HepG2 (cell line): ENCODE data around the gene NFATC2. TPM values are rescaled to one million over a fixed set of nuclear protein-coding genes. Genes with fewer than 3 reads are reported as not detected.

ENCODE experiments used
- CREM ChIP-seq, 2 experiments: sonication (generic) in 1 of 2; formaldehyde crosslinking in 1 of 2; IDR thresholded peaks; 2 replicates each; pipeline versions ENCODE4 v1.4.0 to v1.6.1; 2016 to 2020; ENCODE audit warnings: antibody characterized with exemption in 1 of 2, mild to moderate bottlenecking in 1 of 2, missing genetic modification reagents in 1 of 2
- HOXA7 ChIP-seq: sonication (generic); formaldehyde crosslinking; IDR thresholded peaks from 2 replicates; pipeline ENCODE4 v1.8.1; 2022; ENCODE audit warnings: mild to moderate bottlenecking, missing genetic modification reagents, moderate library complexity
- KLF6 ChIP-seq: IDR thresholded peaks from 2 replicates; pipeline ENCODE4 v1.8.0; 2016; ENCODE audit warnings: missing biosample characterization, missing genetic modification reagents
- MAFF ChIP-seq: IDR thresholded peaks from 2 replicates; pipeline ENCODE4 v1.6.1; 2011; ENCODE audit warnings: low read depth, low read length, improper control_type of control experiment
- NKX3-1 ChIP-seq: sonication (generic); formaldehyde crosslinking; IDR thresholded peaks from 2 replicates; pipeline ENCODE4 v1.5.0; 2020; ENCODE audit warnings: missing genetic modification reagents
- PAWR ChIP-seq: sonication (generic); formaldehyde crosslinking; IDR thresholded peaks from 2 replicates; pipeline ENCODE4 v1.4.0; 2020; ENCODE audit warnings: missing genetic modification reagents, mild to moderate bottlenecking, borderline replicate concordance
- POLR2AphosphoS5 ChIP-seq: IDR thresholded peaks from 2 replicates; pipeline ENCODE4 v1.6.1; 2012; ENCODE audit warnings: low read depth, low read length
- POLR2G ChIP-seq: fragments of 200-400 bp; formaldehyde crosslinking; IDR thresholded peaks from 2 replicates; pipeline ENCODE4 v1.6.1; 2018; ENCODE audit warnings: mild to moderate bottlenecking, low read depth, low read length, moderate library complexity
- PPARG ChIP-seq: conservative IDR thresholded peaks from 2 replicates; pipeline ENCODE4 v1.6.1; 2016; ENCODE audit warnings: missing biosample characterization, missing genetic modification reagents
- SP140L ChIP-seq: sonication (generic); formaldehyde crosslinking; IDR thresholded peaks from 2 replicates; pipeline ENCODE4 v1.4.0; 2020; ENCODE audit warnings: missing genetic modification reagents, borderline replicate concordance
- SRSF9 ChIP-seq: fragments of 200-400 bp; formaldehyde crosslinking; IDR thresholded peaks from 2 replicates; pipeline ENCODE4 v1.6.1; 2018; ENCODE audit warnings: borderline replicate concordance, mild to moderate bottlenecking, low read depth, low read length; ENCODE audit not compliant: insufficient read depth, poor library complexity, severe bottlenecking
- STAG1 ChIP-seq: sonication (generic); formaldehyde crosslinking; IDR thresholded peaks from 2 replicates; pipeline ENCODE4 v1.4.0; 2020; ENCODE audit warnings: missing genetic modification reagents
- ZFAT ChIP-seq: sonication (generic); formaldehyde crosslinking; conservative IDR thresholded peaks from 2 replicates; pipeline ENCODE4 v1.8.1; 2023; ENCODE audit warnings: missing genetic modification reagents, inconsistent platforms
- ZNF33B ChIP-seq: sonication (generic); formaldehyde crosslinking; IDR thresholded peaks from 2 replicates; pipeline ENCODE4 v1.5.1; 2020; ENCODE audit warnings: mild to moderate bottlenecking, missing genetic modification reagents
- polyA plus RNA-seq, 8 experiments: library from polyadenylated mRNA; depleted of rRNA in 3 of 8; stranded (reverse) in 7 of 8; unstranded in 1 of 8; fragments of >200 nt; fragmentation: Illumina TruSeq in 4 of 8; extraction: Trizol in 4 of 8; gene quantifications; 2 replicates each; pipeline versions ENCODE4 v1.2.1 to v1.2.3, GENCODE V29; 2011 to 2016; ENCODE audit warnings: low read depth in 4 of 8, missing spikeins in 1 of 8, mixed read lengths in 1 of 8; ENCODE audit not compliant: insufficient read depth in 1 of 8
- total RNA-seq, 5 experiments: library from RNA; depleted of rRNA; stranded (reverse); fragments of >200 nt; fragmentation: Illumina TruSeq; extraction: Trizol; gene quantifications; 2 replicates each; pipeline ENCODE4 v1.2.3, GENCODE V29; 2016; ENCODE audit warnings: low read depth in 1 of 5
- TF ChIP-seq, protein P1 (sequence below): sonication (generic); formaldehyde crosslinking; IDR thresholded peaks from 2 replicates; pipeline ENCODE4 v1.4.0; 2020; ENCODE audit warnings: missing genetic modification reagents, borderline replicate concordance
- TF ChIP-seq, protein P2 (sequence below): sonication (generic); formaldehyde crosslinking; IDR thresholded peaks from 2 replicates; pipeline ENCODE4 v1.5.0; 2020; ENCODE audit warnings: missing genetic modification reagents
- TF ChIP-seq, protein P3 (sequence below): IDR thresholded peaks from 2 replicates; pipeline ENCODE4 v1.6.1; 2012; ENCODE audit warnings: inconsistent platforms
- TF ChIP-seq, protein P4 (sequence below): IDR thresholded peaks from 2 replicates; pipeline ENCODE4 v1.6.1; 2016; ENCODE audit warnings: control low read depth
- TF ChIP-seq, protein P5 (sequence below): sonication (generic); formaldehyde crosslinking; IDR thresholded peaks from 2 replicates; pipeline ENCODE4 v1.8.0; 2022; ENCODE audit warnings: mild to moderate bottlenecking, missing genetic modification reagents
- TF ChIP-seq, protein P6 (sequence below), 2 experiments: IDR thresholded peaks; 2 replicates each; pipeline ENCODE4 v1.6.1; 2011 to 2012; ENCODE audit warnings: low read length in 2 of 2, borderline replicate concordance in 1 of 2, low read depth in 1 of 2, mild to moderate bottlenecking in 1 of 2, moderate library complexity in 1 of 2

Gene NFATC2
- total and polyA plus RNA-seq, 2 of the 13 experiments (the other 11 are each of a cell fraction or from before 2014, with no cell fraction given), result 1.9 to 3.3 TPM

DNA sequence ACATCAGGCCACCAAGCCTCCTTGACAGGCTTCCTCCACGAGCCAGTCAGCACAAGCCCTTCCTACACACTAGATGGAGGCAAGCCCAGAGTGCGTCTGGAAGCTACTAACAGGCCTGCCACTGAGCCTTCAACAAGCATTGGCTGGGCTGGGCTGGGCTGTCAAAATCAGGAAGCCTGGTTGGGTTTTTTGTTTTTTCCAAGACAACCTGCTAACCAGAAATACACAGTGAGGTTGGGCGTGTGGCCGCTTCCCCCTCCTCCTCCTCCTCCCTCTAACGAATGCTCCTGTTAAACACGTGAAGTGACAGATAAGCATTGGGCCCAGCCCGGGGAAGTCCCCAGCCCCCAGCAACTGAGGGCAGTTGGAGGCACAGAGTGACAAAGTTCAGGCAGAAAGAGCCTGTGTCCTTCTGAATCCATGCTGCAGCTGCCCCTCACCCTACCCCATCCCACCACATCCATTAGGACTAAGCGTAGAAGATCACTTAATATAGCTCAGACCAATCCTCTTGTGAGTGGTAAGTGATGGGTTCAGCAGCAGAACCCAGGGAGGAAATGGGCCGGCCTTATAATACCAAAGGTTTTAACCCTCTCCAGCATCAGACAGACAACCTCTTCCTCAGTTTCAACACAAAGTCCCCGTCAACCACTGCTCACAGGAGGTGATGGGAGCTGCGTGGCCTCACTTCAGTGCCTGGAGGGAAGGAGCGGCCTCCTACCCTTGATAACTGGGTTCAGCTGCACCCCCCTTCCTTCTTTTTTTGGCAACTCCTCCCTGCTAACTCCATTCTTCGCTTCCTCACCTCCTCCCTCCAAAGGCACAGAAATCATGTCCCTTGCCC is 1.1 kb downstream of the NFATC2 start (continued):
- TF ChIP-seq, protein P1, sequence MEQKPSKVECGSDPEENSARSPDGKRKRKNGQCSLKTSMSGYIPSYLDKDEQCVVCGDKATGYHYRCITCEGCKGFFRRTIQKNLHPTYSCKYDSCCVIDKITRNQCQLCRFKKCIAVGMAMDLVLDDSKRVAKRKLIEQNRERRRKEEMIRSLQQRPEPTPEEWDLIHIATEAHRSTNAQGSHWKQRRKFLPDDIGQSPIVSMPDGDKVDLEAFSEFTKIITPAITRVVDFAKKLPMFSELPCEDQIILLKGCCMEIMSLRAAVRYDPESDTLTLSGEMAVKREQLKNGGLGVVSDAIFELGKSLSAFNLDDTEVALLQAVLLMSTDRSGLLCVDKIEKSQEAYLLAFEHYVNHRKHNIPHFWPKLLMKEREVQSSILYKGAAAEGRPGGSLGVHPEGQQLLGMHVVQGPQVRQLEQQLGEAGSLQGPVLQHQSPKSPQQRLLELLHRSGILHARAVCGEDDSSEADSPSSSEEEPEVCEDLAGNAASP (CRISPR knock-in tag), result 0 out of 2 replicates have a peak, but pooled peaks have one; percentile 39
- TF ChIP-seq ZNF33B (CRISPR knock-in tag), result no peak
- TF ChIP-seq ZFAT (CRISPR knock-in tag), result no peak
- TF ChIP-seq, protein P2, sequence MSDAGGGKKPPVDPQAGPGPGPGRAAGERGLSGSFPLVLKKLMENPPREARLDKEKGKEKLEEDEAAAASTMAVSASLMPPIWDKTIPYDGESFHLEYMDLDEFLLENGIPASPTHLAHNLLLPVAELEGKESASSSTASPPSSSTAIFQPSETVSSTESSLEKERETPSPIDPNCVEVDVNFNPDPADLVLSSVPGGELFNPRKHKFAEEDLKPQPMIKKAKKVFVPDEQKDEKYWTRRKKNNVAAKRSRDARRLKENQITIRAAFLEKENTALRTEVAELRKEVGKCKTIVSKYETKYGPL (CRISPR knock-in tag), result no peak
- peak; percentile 30; the same call in 1 of the 2 replicates for TF ChIP-seq CREM (IDR thresholded peaks at IDR 0.05)
- TF ChIP-seq CREM (CRISPR knock-in tag; IDR thresholded peaks at IDR 0.05), result no peak
- TF ChIP-seq, protein P3, sequence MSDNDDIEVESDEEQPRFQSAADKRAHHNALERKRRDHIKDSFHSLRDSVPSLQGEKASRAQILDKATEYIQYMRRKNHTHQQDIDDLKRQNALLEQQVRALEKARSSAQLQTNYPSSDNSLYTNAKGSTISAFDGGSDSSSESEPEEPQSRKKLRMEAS, result peak; percentile 92
- TF ChIP-seq PPARG (CRISPR knock-in tag), result 0 out of 2 replicates have a peak, but pooled peaks have one; percentile 47
- TF ChIP-seq, protein P4, sequence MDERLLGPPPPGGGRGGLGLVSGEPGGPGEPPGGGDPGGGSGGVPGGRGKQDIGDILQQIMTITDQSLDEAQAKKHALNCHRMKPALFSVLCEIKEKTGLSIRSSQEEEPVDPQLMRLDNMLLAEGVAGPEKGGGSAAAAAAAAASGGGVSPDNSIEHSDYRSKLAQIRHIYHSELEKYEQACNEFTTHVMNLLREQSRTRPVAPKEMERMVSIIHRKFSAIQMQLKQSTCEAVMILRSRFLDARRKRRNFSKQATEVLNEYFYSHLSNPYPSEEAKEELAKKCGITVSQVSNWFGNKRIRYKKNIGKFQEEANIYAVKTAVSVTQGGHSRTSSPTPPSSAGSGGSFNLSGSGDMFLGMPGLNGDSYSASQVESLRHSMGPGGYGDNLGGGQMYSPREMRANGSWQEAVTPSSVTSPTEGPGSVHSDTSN (CRISPR knock-in tag), result peak; percentile 45; the same call in 1 of the 2 replicates
- TF ChIP-seq, protein P5, sequence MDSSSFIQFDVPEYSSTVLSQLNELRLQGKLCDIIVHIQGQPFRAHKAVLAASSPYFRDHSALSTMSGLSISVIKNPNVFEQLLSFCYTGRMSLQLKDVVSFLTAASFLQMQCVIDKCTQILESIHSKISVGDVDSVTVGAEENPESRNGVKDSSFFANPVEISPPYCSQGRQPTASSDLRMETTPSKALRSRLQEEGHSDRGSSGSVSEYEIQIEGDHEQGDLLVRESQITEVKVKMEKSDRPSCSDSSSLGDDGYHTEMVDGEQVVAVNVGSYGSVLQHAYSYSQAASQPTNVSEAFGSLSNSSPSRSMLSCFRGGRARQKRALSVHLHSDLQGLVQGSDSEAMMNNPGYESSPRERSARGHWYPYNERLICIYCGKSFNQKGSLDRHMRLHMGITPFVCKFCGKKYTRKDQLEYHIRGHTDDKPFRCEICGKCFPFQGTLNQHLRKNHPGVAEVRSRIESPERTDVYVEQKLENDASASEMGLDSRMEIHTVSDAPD (CRISPR knock-in tag), result peak; percentile 90
- TF ChIP-seq HOXA7, result no peak
- no peak for TF ChIP-seq PAWR
- no peak for TF ChIP-seq STAG1 (CRISPR knock-in tag)
- no peak for TF ChIP-seq MAFF
- TF ChIP-seq, protein P6, sequence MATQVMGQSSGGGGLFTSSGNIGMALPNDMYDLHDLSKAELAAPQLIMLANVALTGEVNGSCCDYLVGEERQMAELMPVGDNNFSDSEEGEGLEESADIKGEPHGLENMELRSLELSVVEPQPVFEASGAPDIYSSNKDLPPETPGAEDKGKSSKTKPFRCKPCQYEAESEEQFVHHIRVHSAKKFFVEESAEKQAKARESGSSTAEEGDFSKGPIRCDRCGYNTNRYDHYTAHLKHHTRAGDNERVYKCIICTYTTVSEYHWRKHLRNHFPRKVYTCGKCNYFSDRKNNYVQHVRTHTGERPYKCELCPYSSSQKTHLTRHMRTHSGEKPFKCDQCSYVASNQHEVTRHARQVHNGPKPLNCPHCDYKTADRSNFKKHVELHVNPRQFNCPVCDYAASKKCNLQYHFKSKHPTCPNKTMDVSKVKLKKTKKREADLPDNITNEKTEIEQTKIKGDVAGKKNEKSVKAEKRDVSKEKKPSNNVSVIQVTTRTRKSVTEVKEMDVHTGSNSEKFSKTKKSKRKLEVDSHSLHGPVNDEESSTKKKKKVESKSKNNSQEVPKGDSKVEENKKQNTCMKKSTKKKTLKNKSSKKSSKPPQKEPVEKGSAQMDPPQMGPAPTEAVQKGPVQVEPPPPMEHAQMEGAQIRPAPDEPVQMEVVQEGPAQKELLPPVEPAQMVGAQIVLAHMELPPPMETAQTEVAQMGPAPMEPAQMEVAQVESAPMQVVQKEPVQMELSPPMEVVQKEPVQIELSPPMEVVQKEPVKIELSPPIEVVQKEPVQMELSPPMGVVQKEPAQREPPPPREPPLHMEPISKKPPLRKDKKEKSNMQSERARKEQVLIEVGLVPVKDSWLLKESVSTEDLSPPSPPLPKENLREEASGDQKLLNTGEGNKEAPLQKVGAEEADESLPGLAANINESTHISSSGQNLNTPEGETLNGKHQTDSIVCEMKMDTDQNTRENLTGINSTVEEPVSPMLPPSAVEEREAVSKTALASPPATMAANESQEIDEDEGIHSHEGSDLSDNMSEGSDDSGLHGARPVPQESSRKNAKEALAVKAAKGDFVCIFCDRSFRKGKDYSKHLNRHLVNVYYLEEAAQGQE (IDR thresholded peaks at IDR 0.05; ENCODE audit: borderline replicate concordance in 1 of 2, low read depth in 1 of 2, low read length in 2 of 2), result 0 out of 4 replicates have a peak, but pooled peaks of 1 of the 2 experiments have one; percentile 22
- TF ChIP-seq POLR2AphosphoS5, result no peak
- peak; percentile 49 for TF ChIP-seq POLR2G
- TF ChIP-seq SP140L, result no peak
- TF ChIP-seq NKX3-1 (CRISPR knock-in tag), result no peak
- 0 out of 2 replicates have a peak, but pooled peaks have one; percentile 39 for TF ChIP-seq KLF6
- no peak for TF ChIP-seq SRSF9
